ENCODE data around the gene SORCS2. TPM values are rescaled to one million over a fixed set of nuclear protein-coding genes. Genes with fewer than 3 reads are reported as not detected.

Gene SORCS2
- polyA plus RNA-seq, 1 donor from 2014 or later: 1.0 TPM

- Histone ChIP-seq H3K36me3 (ENCODE audit: insufficient read depth, low read length) (no peaks in the 10 kb centered on the region), H3K9me3 (ENCODE audit: low read length) (no peaks in the 10 kb centered on the region), H3K27ac (ENCODE audit: low read length) (no peak overlapping the region), H2AFZ (ENCODE audit: low read depth, low read length) (no peak overlapping the region), H3F3A (ENCODE audit: insufficient read depth, low read length, poor library complexity, severe bottlenecking) (no peaks in the 10 kb centered on the region), H3K9ac (ENCODE audit: low read length) (no peak overlapping the region), H3K79me2 (replicated peaks; ENCODE audit: insufficient read depth, low read length) (no peaks in the 10 kb centered on the region), H3K4me3 (ENCODE audit: low read length) (no peak overlapping the region), H3K4me2 (ENCODE audit: low read length) (no peak overlapping the region), H3K9me2 (ENCODE audit: insufficient read depth, low read length) (no peaks in the 10 kb centered on the region), H3K27me3 (ENCODE audit: insufficient read depth, low read depth, low read length) (no peaks in the 10 kb centered on the region), H4K20me1 (ENCODE audit: insufficient read depth) (no peaks in the 10 kb centered on the region)
- TF ChIP-seq EP300 (conservative IDR thresholded peaks at IDR 0.05; ENCODE audit: poor library complexity, severe bottlenecking): no peak
- TF ChIP-seq SMC3 (conservative IDR thresholded peaks at IDR 0.05; ENCODE audit: poor library complexity): no peak
- TF ChIP-seq CTCF (IDR thresholded peaks at IDR 0.05; ENCODE audit: poor library complexity, severe bottlenecking): no peak
- TF ChIP-seq EZH2 (IDR thresholded peaks at IDR 0.05; ENCODE audit: borderline replicate concordance, insufficient read depth, low read length, poor library complexity, severe bottlenecking): no peak
- TF ChIP-seq POLR2AphosphoS5 (IDR thresholded peaks at IDR 0.05): no peak
- TF ChIP-seq MXI1 (conservative IDR thresholded peaks at IDR 0.05; ENCODE audit: poor library complexity, severe bottlenecking): no peak
- no peak for TF ChIP-seq REST (IDR thresholded peaks at IDR 0.05; ENCODE audit: borderline replicate concordance)
- TF ChIP-seq RAD21 (conservative IDR thresholded peaks at IDR 0.05): no peak
- TF ChIP-seq TAF1 (IDR thresholded peaks at IDR 0.05; ENCODE audit: low read depth): no peak
These were observed 140.1 kb downstream of the SORCS2 start for GRCh38 chr4:7332216-7333023.

- Histone ChIP-seq H3K4me3 (ENCODE audit: low read length) (no peak overlapping the region), H3K9me3 (ENCODE audit: low read length) (no peaks in the 10 kb centered on the region), H3K4me2 (ENCODE audit: low read length) (no peak overlapping the region), H3K36me3 (ENCODE audit: insufficient read depth, low read length) (no peaks in the 10 kb centered on the region), H2AFZ (ENCODE audit: low read depth, low read length) (no peak overlapping the region), H3K9ac (ENCODE audit: low read length) (no peak overlapping the region), H4K20me1 (ENCODE audit: insufficient read depth) (no peaks in the 10 kb centered on the region), H3F3A (ENCODE audit: insufficient read depth, low read length, poor library complexity, severe bottlenecking) (no peaks in the 10 kb centered on the region), H3K79me2 (replicated peaks; ENCODE audit: insufficient read depth, low read length) (no peaks in the 10 kb centered on the region), H3K27ac (ENCODE audit: low read length) (no peak overlapping the region), H3K9me2 (ENCODE audit: insufficient read depth, low read length) (no peaks in the 10 kb centered on the region), H3K27me3 (ENCODE audit: insufficient read depth, low read depth, low read length) (no peaks in the 10 kb centered on the region)
- TF ChIP-seq MXI1 (conservative IDR thresholded peaks at IDR 0.05; ENCODE audit: poor library complexity, severe bottlenecking) (no peak), POLR2AphosphoS5 (IDR thresholded peaks at IDR 0.05) (no peak), CTCF (IDR thresholded peaks at IDR 0.05; ENCODE audit: poor library complexity, severe bottlenecking) (no peak), TAF1 (IDR thresholded peaks at IDR 0.05; ENCODE audit: low read depth) (no peak), RAD21 (conservative IDR thresholded peaks at IDR 0.05) (no peak), SMC3 (conservative IDR thresholded peaks at IDR 0.05; ENCODE audit: poor library complexity) (no peak), EP300 (conservative IDR thresholded peaks at IDR 0.05; ENCODE audit: poor library complexity, severe bottlenecking) (no peak), REST (IDR thresholded peaks at IDR 0.05; ENCODE audit: borderline replicate concordance) (no peak), EZH2 (IDR thresholded peaks at IDR 0.05; ENCODE audit: borderline replicate concordance, insufficient read depth, low read length, poor library complexity, severe bottlenecking) (no peak)
These were observed 140.9 kb downstream of the SORCS2 start for GRCh38 chr4:7333024-7333780.

Data from neural cell (in vitro differentiated cells).